Hepatocyte (in vitro differentiated cells): Measurements from ENCODE around the gene CP. TPM values are rescaled to one million over a fixed set of nuclear protein-coding genes. Genes with fewer than 3 reads are reported as not detected.

Source experiments
- DNase-seq: peaks from one replicate; pipeline ENCODE4 v3.0.0-alpha.2; 2016; ENCODE audit warnings: low spot score
- H2AFZ ChIP-seq: fragments of 200-600 bp; sonication (generic); 2 replicates; pipeline ENCODE4 v1.6.0; 2016; ENCODE audit warnings: antibody characterized with exemption, mild to moderate bottlenecking
- H3K27ac ChIP-seq: fragments of 200-600 bp; sonication (generic); 2 replicates; pipeline ENCODE4 v1.5.1; 2016; ENCODE audit warnings: mild to moderate bottlenecking
- H3K27me3 ChIP-seq: fragments of 200-600 bp; sonication (generic); 2 replicates; pipeline ENCODE4 v1.6.1; 2016
- H3K36me3 ChIP-seq: fragments of 200-600 bp; sonication (generic); replicated peaks from 2 replicates; pipeline ENCODE4 v1.5.1; 2016; ENCODE audit warnings: low read depth; ENCODE audit not compliant: insufficient read depth
- H3K4me1 ChIP-seq: fragments of 200-600 bp; sonication (generic); 2 replicates; pipeline ENCODE4 v1.5.1; 2016; ENCODE audit warnings: mild to moderate bottlenecking, moderate library complexity; ENCODE audit not compliant: insufficient read depth
- H3K4me2 ChIP-seq: fragments of 200-600 bp; sonication (generic); 2 replicates; pipeline ENCODE4 v1.6.0; 2016
- H3K4me3 ChIP-seq: fragments of 200-600 bp; sonication (generic); 2 replicates; pipeline ENCODE4 v1.5.1; 2016; ENCODE audit warnings: mild to moderate bottlenecking
- H3K79me2 ChIP-seq: fragments of 200-600 bp; sonication (generic); 2 replicates; pipeline ENCODE4 v1.6.0; 2017; ENCODE audit warnings: mild to moderate bottlenecking
- H3K9me2 ChIP-seq: fragments of 200-600 bp; sonication (generic); replicated peaks from 2 replicates; pipeline ENCODE4 v1.6.0; 2017; ENCODE audit warnings: mild to moderate bottlenecking; ENCODE audit not compliant: insufficient read depth
- H3K9me3 ChIP-seq: fragments of 200-600 bp; sonication (generic); 2 replicates; pipeline ENCODE4 v1.5.1; 2016; ENCODE audit warnings: low read depth, mild to moderate bottlenecking
- H4K20me1 ChIP-seq: fragments of 200-600 bp; sonication (generic); 2 replicates; pipeline ENCODE4 v1.6.0; 2016; ENCODE audit warnings: mild to moderate bottlenecking; ENCODE audit not compliant: insufficient read depth, poor library complexity, severe bottlenecking
- CTCF ChIP-seq: fragments of 200-600 bp; sonication (generic); IDR thresholded peaks from 2 replicates; pipeline ENCODE4 v1.5.1; 2016; ENCODE audit warnings: antibody characterized with exemption, mild to moderate bottlenecking; ENCODE audit not compliant: poor library complexity
- EZH2 ChIP-seq: fragments of 200-600 bp; sonication (generic); IDR thresholded peaks from 2 replicates; pipeline ENCODE4 v1.6.1; 2016; ENCODE audit warnings: antibody characterized with exemption, mild to moderate bottlenecking, borderline replicate concordance
- EZH2phosphoT487 ChIP-seq: fragments of 200-600 bp; sonication (generic); IDR thresholded peaks from one replicate; pipeline ENCODE4 v1.6.1; 2018; ENCODE audit warnings: antibody characterized with exemption, mild to moderate bottlenecking, low read depth, moderate library complexity; ENCODE audit not compliant: unreplicated experiment, severe bottlenecking
- WGBS: methylation state at CpG from one replicate; pipeline ENCODE4 v1.1.6; 2016; ENCODE audit warnings: low lambda C conversion rate; ENCODE audit errors: missing lambda C conversion rate; 5-methylcytosine and 5-hydroxymethylcytosine counted together
- polyA plus RNA-seq: library from polyadenylated mRNA; unstranded; fragments of >200 nt; fragmentation: Nextera tagmentation; extraction: Ambion mirVana; gene quantifications from 2 replicates; pipeline ENCODE4 v1.2.1, GENCODE V29; 2016
- total RNA-seq: library from RNA; depleted of rRNA; stranded (reverse); fragments of >200 nt; gene quantifications from 2 replicates; pipeline ENCODE4 v1.2.3, GENCODE V29; 2014

Gene CP
- total and polyA plus RNA-seq, 2 experiments from 2014 or later = 6.5 to 26.4 TPM

GRCh38 chr3:149217347-149217746, 4.3 kb downstream of the CP start:
- TF ChIP-seq CTCF = no peak
- TF ChIP-seq EZH2phosphoT487 = no peak
- TF ChIP-seq EZH2 = no peak
- no peaks in the 10 kb centered on the region for H3K27me3 ChIP-seq
- no peak overlapping the region for H2AFZ ChIP-seq

GRCh38 chr3:149216193-149216869, 5.3 kb downstream of the CP start:
- no peaks in the 10 kb centered on the region for H4K20me1 ChIP-seq
- DNase-seq = no peak
- TF ChIP-seq EZH2phosphoT487 = no peak
- TF ChIP-seq CTCF = no peak
- no peak for TF ChIP-seq EZH2
- H3K36me3 ChIP-seq = no peaks in the 10 kb centered on the region
- WGBS = 68% methylated on average over 4 of the region's 4 CpGs
- H3K9me2 ChIP-seq = no peaks in the 10 kb centered on the region
- H3K4me3 ChIP-seq = no peak overlapping the region
- H3K4me1 ChIP-seq = peaks cover 15% of the 10 kb centered on the region
- H2AFZ ChIP-seq = no peak overlapping the region
- H3K27ac ChIP-seq = no peak overlapping the region
- H3K4me2 ChIP-seq = peak overlapping the region; percentile 12
- no peaks in the 10 kb centered on the region for H3K27me3 ChIP-seq
- H3K79me2 ChIP-seq = no peaks in the 10 kb centered on the region
- no peaks in the 10 kb centered on the region for H3K9me3 ChIP-seq

More at GRCh38 chr3:149217347-149217746, 4.3 kb downstream of the CP start:
- no peak for DNase-seq
- no peak overlapping the region for H3K4me3 ChIP-seq
- no peaks in the 10 kb centered on the region for H3K9me3 ChIP-seq
- no peaks in the 10 kb centered on the region for H3K79me2 ChIP-seq
- no peaks in the 10 kb centered on the region for H3K9me2 ChIP-seq
- no peaks in the 10 kb centered on the region for H3K36me3 ChIP-seq
- no peak overlapping the region for H3K4me2 ChIP-seq
- no peak overlapping the region for H3K27ac ChIP-seq
- H3K4me1 ChIP-seq = peaks cover 15% of the 10 kb centered on the region
- WGBS = 97% methylated on average over 5 of the region's 5 CpGs
- no peaks in the 10 kb centered on the region for H4K20me1 ChIP-seq

- Histone ChIP-seq H3K27ac (peak overlapping the region; percentile 36), H3K79me2 (no peaks in the 10 kb centered on the region), H3K9me3 (no peaks in the 10 kb centered on the region), H3K4me2 (peak overlapping the region; percentile 12), H3K9me2 (no peaks in the 10 kb centered on the region), H3K27me3 (no peaks in the 10 kb centered on the region), H3K36me3 (no peaks in the 10 kb centered on the region), H3K4me1 (peaks cover 15% of the 10 kb centered on the region), H3K4me3 (no peak overlapping the region), H2AFZ (no peak overlapping the region), H4K20me1 (no peaks in the 10 kb centered on the region)
- WGBS = 71% methylated on average over 2 of the region's 2 CpGs
- no peak for TF ChIP-seq CTCF
- no peak for TF ChIP-seq EZH2phosphoT487
- TF ChIP-seq EZH2 = no peak
- no peak for DNase-seq
Measured at GRCh38 chr3:149215515-149215914, 6.1 kb downstream of the CP start.
